Liver (tissue), 3 donors: ENCODE measurements around the gene FUT2.

Experiments used
- CTCF ChIP-seq: fragments of 150-350 bp; IDR thresholded peaks from 2 replicates; pipeline ENCODE4 v1.5.1; 2017; ENCODE audit warnings: improper control_type of control experiment, low read depth, low read length; ENCODE audit not compliant: missing input control
- FOXA1 ChIP-seq: IDR thresholded peaks from 2 replicates; pipeline ENCODE4 v1.6.1; 2016; ENCODE audit warnings: antibody characterized with exemption
- MAX ChIP-seq: IDR thresholded peaks from 2 replicates; pipeline ENCODE4 v1.6.1; 2016; ENCODE audit warnings: antibody characterized with exemption
- TAF1 ChIP-seq: conservative IDR thresholded peaks from 2 replicates; pipeline ENCODE4 v1.6.1; 2016; ENCODE audit warnings: antibody characterized with exemption, mild to moderate bottlenecking
- YY1 ChIP-seq: IDR thresholded peaks from 2 replicates; pipeline ENCODE4 v1.6.1; 2016; ENCODE audit warnings: antibody characterized with exemption, mild to moderate bottlenecking
- TF ChIP-seq, protein P1 (sequence below): IDR thresholded peaks from 2 replicates; pipeline ENCODE4 v1.6.1; 2016; ENCODE audit warnings: antibody characterized with exemption, mild to moderate bottlenecking
- TF ChIP-seq, protein P2 (sequence below): IDR thresholded peaks from 2 replicates; pipeline ENCODE4 v1.6.1; 2016; ENCODE audit warnings: antibody characterized with exemption
- donor health status: healthy.
- donor health status: healthy.

- TF ChIP-seq CTCF (no peak), YY1 (no peak), MAX (no peak), TAF1 (no peak), FOXA1 (no peak)
- TF ChIP-seq, protein P1, sequence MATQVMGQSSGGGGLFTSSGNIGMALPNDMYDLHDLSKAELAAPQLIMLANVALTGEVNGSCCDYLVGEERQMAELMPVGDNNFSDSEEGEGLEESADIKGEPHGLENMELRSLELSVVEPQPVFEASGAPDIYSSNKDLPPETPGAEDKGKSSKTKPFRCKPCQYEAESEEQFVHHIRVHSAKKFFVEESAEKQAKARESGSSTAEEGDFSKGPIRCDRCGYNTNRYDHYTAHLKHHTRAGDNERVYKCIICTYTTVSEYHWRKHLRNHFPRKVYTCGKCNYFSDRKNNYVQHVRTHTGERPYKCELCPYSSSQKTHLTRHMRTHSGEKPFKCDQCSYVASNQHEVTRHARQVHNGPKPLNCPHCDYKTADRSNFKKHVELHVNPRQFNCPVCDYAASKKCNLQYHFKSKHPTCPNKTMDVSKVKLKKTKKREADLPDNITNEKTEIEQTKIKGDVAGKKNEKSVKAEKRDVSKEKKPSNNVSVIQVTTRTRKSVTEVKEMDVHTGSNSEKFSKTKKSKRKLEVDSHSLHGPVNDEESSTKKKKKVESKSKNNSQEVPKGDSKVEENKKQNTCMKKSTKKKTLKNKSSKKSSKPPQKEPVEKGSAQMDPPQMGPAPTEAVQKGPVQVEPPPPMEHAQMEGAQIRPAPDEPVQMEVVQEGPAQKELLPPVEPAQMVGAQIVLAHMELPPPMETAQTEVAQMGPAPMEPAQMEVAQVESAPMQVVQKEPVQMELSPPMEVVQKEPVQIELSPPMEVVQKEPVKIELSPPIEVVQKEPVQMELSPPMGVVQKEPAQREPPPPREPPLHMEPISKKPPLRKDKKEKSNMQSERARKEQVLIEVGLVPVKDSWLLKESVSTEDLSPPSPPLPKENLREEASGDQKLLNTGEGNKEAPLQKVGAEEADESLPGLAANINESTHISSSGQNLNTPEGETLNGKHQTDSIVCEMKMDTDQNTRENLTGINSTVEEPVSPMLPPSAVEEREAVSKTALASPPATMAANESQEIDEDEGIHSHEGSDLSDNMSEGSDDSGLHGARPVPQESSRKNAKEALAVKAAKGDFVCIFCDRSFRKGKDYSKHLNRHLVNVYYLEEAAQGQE = no peak
- TF ChIP-seq, protein P2, sequence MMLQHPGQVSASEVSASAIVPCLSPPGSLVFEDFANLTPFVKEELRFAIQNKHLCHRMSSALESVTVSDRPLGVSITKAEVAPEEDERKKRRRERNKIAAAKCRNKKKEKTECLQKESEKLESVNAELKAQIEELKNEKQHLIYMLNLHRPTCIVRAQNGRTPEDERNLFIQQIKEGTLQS = no peak
These were observed 43.8 kb downstream of the FUT2 start for GRCh38 chr19:48739404-48740163.
